Measurements from ENCODE around the gene SCAANT1. TPM values are rescaled to one million over a fixed set of nuclear protein-coding genes. Genes with fewer than 3 reads are reported as not detected.
A peak's percentile ranks its signal among the peaks of the same experiment; 100 is the strongest.

Gene SCAANT1
- total RNA-seq, 1 donor from 2014 or later = not detected

DNA sequence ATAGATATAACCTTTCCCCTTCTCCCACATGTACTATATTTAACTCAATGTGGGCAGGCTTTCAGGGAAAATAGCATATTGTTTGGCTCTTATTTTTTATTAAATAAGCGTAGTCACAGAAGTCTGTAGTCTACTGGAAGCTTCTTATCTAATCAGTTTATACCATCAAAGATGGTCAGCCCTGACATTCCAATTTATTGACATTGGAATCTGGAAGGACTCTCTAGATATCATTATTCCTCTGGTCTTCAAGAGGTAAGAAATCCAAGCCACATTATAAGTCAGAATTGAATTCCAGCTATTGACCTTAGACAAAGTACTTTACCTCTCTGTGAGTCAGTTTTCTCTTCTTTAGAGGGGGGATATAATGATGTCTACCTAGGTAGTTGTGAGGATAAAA, 38.5 kb upstream of the SCAANT1 start:
- H3K27ac Mint-ChIP-seq (ENCODE audit: unreplicated experiment) = peak overlapping the region; percentile 45
- H3K36me3 Mint-ChIP-seq (ENCODE audit: unreplicated experiment) = peaks cover 15% of the 10 kb centered on the region
- H3K27me3 Mint-ChIP-seq (ENCODE audit: unreplicated experiment) = no peaks in the 10 kb centered on the region
- peaks cover 52% of the 10 kb centered on the region for H3K4me1 Mint-ChIP-seq (ENCODE audit: unreplicated experiment)
- no peaks in the 10 kb centered on the region for H3K9me3 Mint-ChIP-seq (ENCODE audit: unreplicated experiment)
- H3K4me3 Mint-ChIP-seq (ENCODE audit: unreplicated experiment) = no peak overlapping the region
- DNase-seq (ENCODE audit: extremely low spot score, unreplicated experiment) = no peak
- no peak for TF ChIP-seq CTCF (IDR thresholded peaks at IDR 0.05)

DNA sequence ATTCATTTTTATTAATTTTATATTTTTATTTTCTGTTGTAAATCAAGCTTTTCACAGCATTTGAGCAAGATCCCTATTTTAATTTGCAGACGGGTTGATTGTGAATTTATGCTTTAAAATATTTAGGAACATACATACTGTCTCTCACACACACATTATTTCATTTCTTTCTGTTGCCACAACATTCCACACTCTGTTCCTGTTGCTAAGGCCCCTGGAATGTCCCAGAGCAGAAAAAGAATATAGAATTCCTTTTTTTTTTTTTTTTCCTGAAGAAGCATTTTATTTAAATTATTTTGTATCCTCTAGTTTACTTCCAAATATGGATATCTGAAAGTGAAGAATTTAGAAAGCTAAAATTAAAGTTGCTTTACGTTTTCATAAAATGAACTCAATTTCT, 36.8 kb upstream of the SCAANT1 start:
- H3K27ac Mint-ChIP-seq (ENCODE audit: unreplicated experiment) = peak overlapping the region; percentile 94
- H3K9me3 Mint-ChIP-seq (ENCODE audit: unreplicated experiment) = no peaks in the 10 kb centered on the region
- DNase-seq (ENCODE audit: extremely low spot score, unreplicated experiment) = no peak
- TF ChIP-seq CTCF (IDR thresholded peaks at IDR 0.05) = no peak
- H3K4me1 Mint-ChIP-seq (ENCODE audit: unreplicated experiment) = peaks cover 58% of the 10 kb centered on the region
- no peak overlapping the region for H3K4me3 Mint-ChIP-seq (ENCODE audit: unreplicated experiment)
- H3K36me3 Mint-ChIP-seq (ENCODE audit: unreplicated experiment) = peaks cover 11% of the 10 kb centered on the region
- no peaks in the 10 kb centered on the region for H3K27me3 Mint-ChIP-seq (ENCODE audit: unreplicated experiment)

GRCh38 chr3:63947594-63947993, 35.4 kb upstream of the SCAANT1 start:
- no peaks in the 10 kb centered on the region for H3K27me3 Mint-ChIP-seq (ENCODE audit: unreplicated experiment)
- no peak for DNase-seq (ENCODE audit: extremely low spot score, unreplicated experiment)
- no peak for TF ChIP-seq CTCF (IDR thresholded peaks at IDR 0.05)
- peaks cover 52% of the 10 kb centered on the region for H3K4me1 Mint-ChIP-seq (ENCODE audit: unreplicated experiment)
- H3K9me3 Mint-ChIP-seq (ENCODE audit: unreplicated experiment) = no peaks in the 10 kb centered on the region
- H3K27ac Mint-ChIP-seq (ENCODE audit: unreplicated experiment) = peak overlapping the region; percentile 94
- H3K36me3 Mint-ChIP-seq (ENCODE audit: unreplicated experiment) = peaks cover 8% of the 10 kb centered on the region
- no peak overlapping the region for H3K4me3 Mint-ChIP-seq (ENCODE audit: unreplicated experiment)

GRCh38 chr3:63946753-63947152, 34.6 kb upstream of the SCAANT1 start:
- Mint-ChIP-seq H3K4me3 (ENCODE audit: unreplicated experiment) (no peak overlapping the region), H3K4me1 (ENCODE audit: unreplicated experiment) (peaks cover 48% of the 10 kb centered on the region), H3K36me3 (ENCODE audit: unreplicated experiment) (peaks cover 8% of the 10 kb centered on the region), H3K27me3 (ENCODE audit: unreplicated experiment) (no peaks in the 10 kb centered on the region), H3K9me3 (ENCODE audit: unreplicated experiment) (no peaks in the 10 kb centered on the region), H3K27ac (ENCODE audit: unreplicated experiment) (peak overlapping the region; percentile 94)
- TF ChIP-seq CTCF (IDR thresholded peaks at IDR 0.05) = no peak
- no peak for DNase-seq (ENCODE audit: extremely low spot score, unreplicated experiment)

- Mint-ChIP-seq H3K4me3 (ENCODE audit: unreplicated experiment) (no peak overlapping the region), H3K27me3 (ENCODE audit: unreplicated experiment) (no peaks in the 10 kb centered on the region), H3K9me3 (ENCODE audit: unreplicated experiment) (no peaks in the 10 kb centered on the region), H3K4me1 (ENCODE audit: unreplicated experiment) (peaks cover 37% of the 10 kb centered on the region), H3K27ac (ENCODE audit: unreplicated experiment) (peak overlapping the region; percentile 94), H3K36me3 (ENCODE audit: unreplicated experiment) (peaks cover 8% of the 10 kb centered on the region)
- no peak for TF ChIP-seq CTCF (IDR thresholded peaks at IDR 0.05)
- DNase-seq (ENCODE audit: extremely low spot score, unreplicated experiment) = no peak
These were observed 33.4 kb upstream of the SCAANT1 start for GRCh38 chr3:63945558-63946096.

Data from osteocyte (in vitro differentiated cells).